ENCODE measurements around the gene DENND4C. TPM values are rescaled to one million over a fixed set of nuclear protein-coding genes. Genes with fewer than 3 reads are reported as not detected.

Gene DENND4C
- total and polyA plus RNA-seq, 2 donors (not counting 1 experiment from before 2014, with no cell fraction given): 27.4 to 87.0 TPM

GRCh38 chr9:19209188-19209587 is 21.3 kb upstream of the DENND4C start:
- H4K20me1 ChIP-seq (ENCODE audit: control insufficient read depth, extremely low read depth, insufficient read depth, low read length): no peaks in the 10 kb centered on the region

GRCh38 chr9:19213823-19214222 is 16.7 kb upstream of the DENND4C start:
- Histone ChIP-seq H2AFZ (ENCODE audit: low read length) (no peak overlapping the region), H3K79me2 (ENCODE audit: control insufficient read depth, insufficient read depth, low read length) (no peaks in the 10 kb centered on the region), H3K36me3 (ENCODE audit: control insufficient read depth, insufficient read depth, low read length) (no peaks in the 10 kb centered on the region), H3K27ac (ENCODE audit: insufficient read depth, low read length) (no peak overlapping the region), H3K27me3 (ENCODE audit: control insufficient read depth, insufficient read depth, low read length) (no peaks in the 10 kb centered on the region), H3K4me1 (ENCODE audit: control insufficient read depth, extremely low read depth, insufficient read depth, low read length) (no peaks in the 10 kb centered on the region), H4K20me1 (ENCODE audit: control insufficient read depth, extremely low read depth, insufficient read depth, low read length) (no peaks in the 10 kb centered on the region), H3K9ac (ENCODE audit: insufficient read depth, low read length) (no peak overlapping the region), H3K4me3 (replicated peaks in 1 of 4; ENCODE audit: control extremely low read depth in 1 of 4, insufficient read depth in 1 of 4, low read depth in 3 of 4, low read length in 4 of 4) (no peak overlapping the region), H3K9me3 (ENCODE audit: control insufficient read depth, insufficient read depth, low read depth, low read length) (no peaks in the 10 kb centered on the region), H3K4me2 (ENCODE audit: extremely low read depth, insufficient read depth, low read length) (no peak overlapping the region)
- TF ChIP-seq CTCF (conservative IDR thresholded peaks at IDR 0.05 in 1 of 2, IDR thresholded peaks at IDR 0.05 in 1 of 2; ENCODE audit: low read depth in 1 of 2, low read length in 2 of 2) (no peak), EZH2 (IDR thresholded peaks at IDR 0.05; ENCODE audit: low read length, missing control alignments) (no peak)
- no peak for DNase-seq (ENCODE audit: low read depth in 2 of 2)

More at GRCh38 chr9:19209188-19209587, 21.3 kb upstream of the DENND4C start:
- no peaks in the 10 kb centered on the region for H3K27me3 ChIP-seq (ENCODE audit: control insufficient read depth, insufficient read depth, low read length)
- DNase-seq (ENCODE audit: low read depth in 2 of 2): no peak
- no peak for TF ChIP-seq EZH2 (IDR thresholded peaks at IDR 0.05; ENCODE audit: low read length, missing control alignments)
- no peak for TF ChIP-seq CTCF (conservative IDR thresholded peaks at IDR 0.05 in 1 of 2, IDR thresholded peaks at IDR 0.05 in 1 of 2; ENCODE audit: low read depth in 1 of 2, low read length in 2 of 2)
- no peak overlapping the region for H3K27ac ChIP-seq (ENCODE audit: insufficient read depth, low read length)
- no peak overlapping the region for H2AFZ ChIP-seq (ENCODE audit: low read length)
- no peaks in the 10 kb centered on the region for H3K4me1 ChIP-seq (ENCODE audit: control insufficient read depth, extremely low read depth, insufficient read depth, low read length)
- no peak overlapping the region for H3K4me3 ChIP-seq (replicated peaks in 1 of 4; ENCODE audit: control extremely low read depth in 1 of 4, insufficient read depth in 1 of 4, low read depth in 3 of 4, low read length in 4 of 4)
- no peaks in the 10 kb centered on the region for H3K79me2 ChIP-seq (ENCODE audit: control insufficient read depth, insufficient read depth, low read length)
- no peak overlapping the region for H3K9ac ChIP-seq (ENCODE audit: insufficient read depth, low read length)
- H3K9me3 ChIP-seq (ENCODE audit: control insufficient read depth, insufficient read depth, low read depth, low read length): no peaks in the 10 kb centered on the region
- no peak overlapping the region for H3K4me2 ChIP-seq (ENCODE audit: extremely low read depth, insufficient read depth, low read length)
- no peaks in the 10 kb centered on the region for H3K36me3 ChIP-seq (ENCODE audit: control insufficient read depth, insufficient read depth, low read length)

GRCh38 chr9:19216466-19216865 is 14.0 kb upstream of the DENND4C start:
- TF ChIP-seq CTCF (conservative IDR thresholded peaks at IDR 0.05 in 1 of 2, IDR thresholded peaks at IDR 0.05 in 1 of 2; ENCODE audit: low read depth in 1 of 2, low read length in 2 of 2) (no peak), EZH2 (IDR thresholded peaks at IDR 0.05; ENCODE audit: low read length, missing control alignments) (no peak)
- Histone ChIP-seq H3K9ac (ENCODE audit: insufficient read depth, low read length) (no peak overlapping the region), H3K4me2 (ENCODE audit: extremely low read depth, insufficient read depth, low read length) (no peak overlapping the region), H3K4me3 (replicated peaks in 1 of 4; ENCODE audit: control extremely low read depth in 1 of 4, insufficient read depth in 1 of 4, low read depth in 3 of 4, low read length in 4 of 4) (no peak overlapping the region), H3K4me1 (ENCODE audit: control insufficient read depth, extremely low read depth, insufficient read depth, low read length) (no peaks in the 10 kb centered on the region), H4K20me1 (ENCODE audit: control insufficient read depth, extremely low read depth, insufficient read depth, low read length) (no peaks in the 10 kb centered on the region), H3K36me3 (ENCODE audit: control insufficient read depth, insufficient read depth, low read length) (no peaks in the 10 kb centered on the region), H3K9me3 (ENCODE audit: control insufficient read depth, insufficient read depth, low read depth, low read length) (no peaks in the 10 kb centered on the region), H2AFZ (ENCODE audit: low read length) (no peak overlapping the region), H3K27me3 (ENCODE audit: control insufficient read depth, insufficient read depth, low read length) (no peaks in the 10 kb centered on the region), H3K79me2 (ENCODE audit: control insufficient read depth, insufficient read depth, low read length) (no peaks in the 10 kb centered on the region), H3K27ac (ENCODE audit: insufficient read depth, low read length) (no peak overlapping the region)
- DNase-seq (ENCODE audit: low read depth in 2 of 2): no peak

All from fibroblast of lung (primary cell).